Measurements from ENCODE around the gene EGLN2.
"Not testable (repeated sequence)": the region's sequence is repeated elsewhere in the genome, so short reads cannot be mapped to it uniquely, and the experiment has no call there.

EGLN2 gene

GRCh38 chr19:40762754-40763470, 36.1 kb upstream of the EGLN2 start:
- Histone ChIP-seq H3K9ac (ENCODE audit: low read depth, low read length) (no peak overlapping the region), H3K4me1 (ENCODE audit: insufficient read depth, low read length) (no peaks in the 10 kb centered on the region), H3K27ac (ENCODE audit: low read length) (no peak overlapping the region), H3K4me3 (ENCODE audit: low read length) (no peak overlapping the region), H3K36me3 (ENCODE audit: insufficient read depth, low read depth, low read length) (peaks cover 85% of the 10 kb centered on the region), H3K9me3 (ENCODE audit: insufficient read depth, low read depth, low read length) (no peaks in the 10 kb centered on the region), H3K27me3 (ENCODE audit: insufficient read depth, low read length) (no peaks in the 10 kb centered on the region)

DNA sequence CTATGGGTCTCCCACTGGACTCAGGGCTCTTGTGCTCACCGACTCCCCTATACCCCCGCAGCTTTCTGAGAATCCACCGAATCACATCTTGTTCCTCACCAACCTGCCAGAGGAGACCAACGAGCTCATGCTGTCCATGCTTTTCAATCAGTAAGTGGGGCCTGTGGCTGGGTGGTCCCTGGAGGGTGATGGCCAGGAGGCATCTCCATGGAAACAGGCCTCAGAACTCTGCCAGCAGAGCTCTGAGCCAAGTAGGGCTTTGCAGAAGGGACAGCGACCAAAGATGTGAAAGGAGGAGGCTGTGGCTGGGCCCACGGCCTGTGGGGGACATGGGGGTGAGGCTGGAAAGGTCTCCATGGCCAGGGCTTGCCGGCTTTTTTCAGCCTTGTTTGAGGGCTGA, 35.5 kb upstream of the EGLN2 start:
- Histone ChIP-seq H3K9ac (ENCODE audit: low read depth, low read length) (no peak overlapping the region), H3K36me3 (ENCODE audit: insufficient read depth, low read depth, low read length) (peaks cover 79% of the 10 kb centered on the region), H3K9me3 (ENCODE audit: insufficient read depth, low read depth, low read length) (no peaks in the 10 kb centered on the region), H3K27ac (ENCODE audit: low read length) (no peak overlapping the region), H3K27me3 (ENCODE audit: insufficient read depth, low read length) (no peaks in the 10 kb centered on the region), H3K4me3 (ENCODE audit: low read length) (no peak overlapping the region), H3K4me1 (ENCODE audit: insufficient read depth, low read length) (no peaks in the 10 kb centered on the region)

GRCh38 chr19:40763963-40764362, 35.0 kb upstream of the EGLN2 start:
- H3K4me3 ChIP-seq (ENCODE audit: low read length) = no peak overlapping the region
- no peaks in the 10 kb centered on the region for H3K4me1 ChIP-seq (ENCODE audit: insufficient read depth, low read length)
- no peak overlapping the region for H3K27ac ChIP-seq (ENCODE audit: low read length)
- H3K9ac ChIP-seq (ENCODE audit: low read depth, low read length) = no peak overlapping the region
- no peaks in the 10 kb centered on the region for H3K27me3 ChIP-seq (ENCODE audit: insufficient read depth, low read length)
- H3K9me3 ChIP-seq (ENCODE audit: insufficient read depth, low read depth, low read length) = no peaks in the 10 kb centered on the region
- peaks cover 74% of the 10 kb centered on the region for H3K36me3 ChIP-seq (ENCODE audit: insufficient read depth, low read depth, low read length)

DNA sequence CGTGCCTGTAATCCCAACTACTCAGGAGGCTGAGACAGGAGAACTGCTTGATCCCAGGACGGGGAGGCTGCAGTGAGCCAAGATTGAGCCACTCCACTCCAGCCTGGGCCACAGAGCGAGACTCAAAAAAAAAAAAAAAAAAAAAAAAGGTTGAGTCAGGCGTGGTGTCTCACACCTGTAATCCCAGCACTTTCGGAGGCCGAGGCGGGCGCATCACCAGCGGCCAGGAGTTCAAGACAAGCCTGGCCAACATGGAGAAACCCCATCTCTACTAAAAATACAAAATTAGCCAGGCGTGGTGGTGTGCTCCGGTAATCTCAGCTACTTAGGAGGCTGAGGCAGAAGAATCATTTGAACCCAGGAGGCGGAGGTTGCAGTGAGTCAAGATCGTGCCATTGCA, 32.6 kb upstream of the EGLN2 start:
- not testable (repeated sequence) for H3K9me3 ChIP-seq (ENCODE audit: insufficient read depth, low read depth, low read length); H3K9ac ChIP-seq (ENCODE audit: low read depth, low read length); H3K4me3 ChIP-seq (ENCODE audit: low read length); H3K4me1 ChIP-seq (ENCODE audit: insufficient read depth, low read length); H3K27ac ChIP-seq (ENCODE audit: low read length); H3K27me3 ChIP-seq (ENCODE audit: insufficient read depth, low read length)
- H3K36me3 ChIP-seq (ENCODE audit: insufficient read depth, low read depth, low read length) = peaks cover 50% of the 10 kb centered on the region

DNA sequence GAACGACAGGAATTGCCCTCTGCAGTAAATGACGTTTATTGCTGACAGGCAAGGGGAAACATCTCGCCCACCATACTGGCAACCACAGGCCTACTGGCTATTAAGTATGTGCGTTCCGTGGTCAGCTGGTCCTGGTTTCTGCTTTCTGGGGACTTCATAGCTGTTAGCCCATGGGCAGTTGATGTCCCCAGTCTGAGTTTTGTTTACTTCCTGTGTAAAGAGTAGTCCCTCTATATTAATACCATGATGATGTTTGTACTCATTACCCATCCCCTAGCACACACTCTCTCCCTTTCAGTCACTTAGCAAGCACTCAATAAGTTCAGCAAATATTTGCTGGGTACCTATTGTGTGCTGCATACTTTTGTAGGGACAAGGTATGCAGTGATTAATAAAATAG, 30.1 kb upstream of the EGLN2 start:
- Histone ChIP-seq H3K4me1 (ENCODE audit: insufficient read depth, low read length) (no peaks in the 10 kb centered on the region), H3K36me3 (ENCODE audit: insufficient read depth, low read depth, low read length) (peaks cover 25% of the 10 kb centered on the region), H3K4me3 (ENCODE audit: low read length) (no peak overlapping the region), H3K27ac (ENCODE audit: low read length) (no peak overlapping the region), H3K27me3 (ENCODE audit: insufficient read depth, low read length) (no peaks in the 10 kb centered on the region), H3K9ac (ENCODE audit: low read depth, low read length) (no peak overlapping the region), H3K9me3 (ENCODE audit: insufficient read depth, low read depth, low read length) (no peaks in the 10 kb centered on the region)

GRCh38 chr19:40771101-40771862, 27.7 kb upstream of the EGLN2 start:
- H3K4me3 ChIP-seq (ENCODE audit: low read length); H3K27ac ChIP-seq (ENCODE audit: low read length); H3K36me3 ChIP-seq (ENCODE audit: insufficient read depth, low read depth, low read length); H3K4me1 ChIP-seq (ENCODE audit: insufficient read depth, low read length); H3K9me3 ChIP-seq (ENCODE audit: insufficient read depth, low read depth, low read length); H3K27me3 ChIP-seq (ENCODE audit: insufficient read depth, low read length); H3K9ac ChIP-seq (ENCODE audit: low read depth, low read length): not testable (repeated sequence)

GRCh38 chr19:40774916-40775631, 23.9 kb upstream of the EGLN2 start, which contains the start of gene MIA:
Gene MIA, plus strand, starts transcription at chr19:40775521. Its CDS starts 22 bp downstream, at chr19:40775543.
- H3K36me3 ChIP-seq (ENCODE audit: insufficient read depth, low read depth, low read length) = no peaks in the 10 kb centered on the region
- no peak within 1 kb of the TSS for H3K27ac ChIP-seq (ENCODE audit: low read length)
- no peak within 1 kb of the TSS for H3K4me3 ChIP-seq (ENCODE audit: low read length)
- peaks cover 4% of the 10 kb centered on the region; the same call in 1 of the 2 replicates for H3K4me1 ChIP-seq (ENCODE audit: insufficient read depth, low read length)
- H3K9ac ChIP-seq (ENCODE audit: low read depth, low read length) = no peak within 1 kb of the TSS
- no peaks in the 10 kb centered on the region for H3K27me3 ChIP-seq (ENCODE audit: insufficient read depth, low read length)
- H3K9me3 ChIP-seq (ENCODE audit: insufficient read depth, low read depth, low read length) = no peaks in the 10 kb centered on the region

GRCh38 chr19:40775632-40776022, 23.4 kb upstream of the EGLN2 start:
- Histone ChIP-seq H3K9ac (ENCODE audit: low read depth, low read length) (no peak overlapping the region), H3K27ac (ENCODE audit: low read length) (no peak overlapping the region), H3K4me1 (ENCODE audit: insufficient read depth, low read length) (peaks cover 4% of the 10 kb centered on the region; the same call in 1 of the 2 replicates), H3K27me3 (ENCODE audit: insufficient read depth, low read length) (no peaks in the 10 kb centered on the region), H3K36me3 (ENCODE audit: insufficient read depth, low read depth, low read length) (no peaks in the 10 kb centered on the region), H3K9me3 (ENCODE audit: insufficient read depth, low read depth, low read length) (no peaks in the 10 kb centered on the region), H3K4me3 (ENCODE audit: low read length) (no peak overlapping the region)

- H3K27ac ChIP-seq (ENCODE audit: low read length) = no peak overlapping the region
- H3K4me3 ChIP-seq (ENCODE audit: low read length) = no peak overlapping the region
- peaks cover 4% of the 10 kb centered on the region; the same call in 1 of the 2 replicates for H3K4me1 ChIP-seq (ENCODE audit: insufficient read depth, low read length)
- H3K27me3 ChIP-seq (ENCODE audit: insufficient read depth, low read length) = no peaks in the 10 kb centered on the region
- H3K9ac ChIP-seq (ENCODE audit: low read depth, low read length) = no peak overlapping the region
- no peaks in the 10 kb centered on the region for H3K9me3 ChIP-seq (ENCODE audit: insufficient read depth, low read depth, low read length)
- H3K36me3 ChIP-seq (ENCODE audit: insufficient read depth, low read depth, low read length) = no peaks in the 10 kb centered on the region
These were observed 22.6 kb upstream of the EGLN2 start for GRCh38 chr19:40776364-40776763.

DNA sequence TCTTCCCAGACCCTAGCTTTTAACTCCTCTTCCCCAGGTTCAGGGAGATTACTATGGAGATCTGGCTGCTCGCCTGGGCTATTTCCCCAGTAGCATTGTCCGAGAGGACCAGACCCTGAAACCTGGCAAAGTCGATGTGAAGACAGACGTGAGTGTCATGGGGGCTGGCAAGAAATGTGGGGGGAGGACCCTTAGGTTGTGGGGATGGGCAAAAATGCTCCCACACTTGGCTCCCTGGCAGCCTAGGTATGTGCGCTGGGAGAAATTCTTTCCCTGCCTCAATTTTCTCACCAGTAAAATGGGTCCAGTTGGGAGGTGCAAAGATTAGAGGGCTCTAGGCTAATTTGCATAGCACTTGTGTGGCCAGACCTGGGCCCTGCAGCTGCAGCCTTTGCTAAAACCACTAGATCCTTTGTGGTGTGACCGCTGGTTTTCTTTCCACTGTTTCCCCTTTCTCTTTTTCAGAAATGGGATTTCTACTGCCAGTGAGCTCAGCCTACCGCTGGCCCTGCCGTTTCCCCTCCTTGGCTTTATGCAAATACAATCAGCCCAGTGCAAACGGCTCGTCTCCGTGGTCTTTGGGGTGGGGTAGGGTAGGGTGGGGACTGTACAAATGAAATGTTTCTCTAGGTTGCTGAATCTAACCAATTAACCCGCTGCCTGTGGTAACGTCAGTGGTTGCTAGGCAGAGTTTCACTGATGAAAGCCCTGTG, 21.9 kb upstream of the EGLN2 start:
- Histone ChIP-seq H3K27ac (ENCODE audit: low read length) (peak overlapping the region; percentile 60), H3K4me1 (ENCODE audit: insufficient read depth, low read length) (peaks cover 4% of the 10 kb centered on the region; the same call in 1 of the 2 replicates), H3K9me3 (ENCODE audit: insufficient read depth, low read depth, low read length) (no peaks in the 10 kb centered on the region), H3K27me3 (ENCODE audit: insufficient read depth, low read length) (no peaks in the 10 kb centered on the region), H3K9ac (ENCODE audit: low read depth, low read length) (peak overlapping the region; percentile 91; the same call in 1 of the 2 replicates), H3K36me3 (ENCODE audit: insufficient read depth, low read depth, low read length) (no peaks in the 10 kb centered on the region), H3K4me3 (ENCODE audit: low read length) (peak overlapping the region; percentile 88)

GRCh38 chr19:40777645-40777936, 21.4 kb upstream of the EGLN2 start:
- H3K4me3 ChIP-seq (ENCODE audit: low read length) = peak overlapping the region; percentile 88

More at GRCh38 chr19:40777645-40777936, 21.4 kb upstream of the EGLN2 start:
- H3K4me1 ChIP-seq (ENCODE audit: insufficient read depth, low read length) = peaks cover 4% of the 10 kb centered on the region; the same call in 1 of the 2 replicates
- no peaks in the 10 kb centered on the region for H3K36me3 ChIP-seq (ENCODE audit: insufficient read depth, low read depth, low read length)
- no peaks in the 10 kb centered on the region for H3K27me3 ChIP-seq (ENCODE audit: insufficient read depth, low read length)
- no peaks in the 10 kb centered on the region for H3K9me3 ChIP-seq (ENCODE audit: insufficient read depth, low read depth, low read length)
- H3K9ac ChIP-seq (ENCODE audit: low read depth, low read length) = peak overlapping the region; percentile 91
- H3K27ac ChIP-seq (ENCODE audit: low read length) = peak overlapping the region; percentile 60

Data from iPS-20b (cell line).